HL-60 (cell line): ENCODE data around the gene PRADC1.
A peak's percentile ranks its signal among the peaks of the same experiment; 100 is the strongest.

Source experiments
- DNase-seq, 2 experiments: peaks; one replicate each; pipeline ENCODE4 v3.0.0-alpha.2; 2010 to 2020; ENCODE audit warnings: low read depth in 1 of 2, low spot score in 1 of 2
- H3K27ac ChIP-seq: fragments of 250-450 bp; sonication (Bioruptor Pico); replicated peaks from 2 replicates; pipeline ENCODE4 v1.5.1; 2020; ENCODE audit warnings: mild to moderate bottlenecking, moderate library complexity
- H3K27me3 ChIP-seq: fragments of 250-450 bp; sonication (Bioruptor Pico); 2 replicates; pipeline ENCODE4 v1.5.1; 2021; ENCODE audit warnings: mild to moderate bottlenecking, moderate library complexity; ENCODE audit not compliant: insufficient read depth, poor library complexity, severe bottlenecking
- H3K4me3 ChIP-seq: replicated peaks from 2 replicates; pipeline ENCODE4 v1.5.1; 2011; ENCODE audit warnings: mild to moderate bottlenecking, control low read depth, low read length; ENCODE audit not compliant: insufficient read depth
- CTCF ChIP-seq: IDR thresholded peaks from one replicate; pipeline ENCODE4 v1.5.1; 2011; ENCODE audit warnings: low read length, control low read depth, inconsistent platforms; ENCODE audit not compliant: insufficient read depth
- GABPA ChIP-seq: IDR thresholded peaks from 2 replicates; pipeline ENCODE4 v1.6.1; 2012; ENCODE audit warnings: low read depth
- POLR2AphosphoS5 ChIP-seq: IDR thresholded peaks from 2 replicates; pipeline ENCODE4 v1.6.1; 2012; ENCODE audit warnings: low read depth
- REST ChIP-seq: IDR thresholded peaks from 2 replicates; pipeline ENCODE4 v1.6.1; 2012; ENCODE audit warnings: low read depth; ENCODE audit not compliant: insufficient replicate concordance
- SPI1 ChIP-seq: IDR thresholded peaks from 2 replicates; pipeline ENCODE4 v1.6.1; 2012; ENCODE audit warnings: low read depth, mild to moderate bottlenecking, borderline replicate concordance

The PRADC1 gene

GRCh38 chr2:73250872-73251846 lies 18.1 kb upstream of the PRADC1 start:
- H3K4me3 ChIP-seq, result no peak overlapping the region
- TF ChIP-seq POLR2AphosphoS5 (0 out of 2 replicates have a peak, but pooled peaks have one; percentile 22), REST (no peak), CTCF (no peak)
- no peaks in the 10 kb centered on the region for H3K27me3 ChIP-seq
- no peak for DNase-seq
- no peak overlapping the region for H3K27ac ChIP-seq

GRCh38 chr2:73249636-73250035 lies 16.6 kb upstream of the PRADC1 start:
- Histone ChIP-seq H3K27me3 (no peaks in the 10 kb centered on the region), H3K27ac (no peak overlapping the region), H3K4me3 (no peak overlapping the region)
- TF ChIP-seq POLR2AphosphoS5 (no peak), GABPA (no peak), CTCF (no peak), SPI1 (no peak), REST (no peak)
- DNase-seq, result no peak

GRCh38 chr2:73246850-73247249 lies 13.8 kb upstream of the PRADC1 start:
- DNase-seq, result no peak
- TF ChIP-seq GABPA, result no peak
- no peak for TF ChIP-seq CTCF
- no peak for TF ChIP-seq SPI1
- TF ChIP-seq POLR2AphosphoS5, result no peak
- TF ChIP-seq REST, result no peak

More at GRCh38 chr2:73246850-73247249, 13.8 kb upstream of the PRADC1 start:
- no peak overlapping the region for H3K27ac ChIP-seq
- H3K4me3 ChIP-seq, result no peak overlapping the region
- no peaks in the 10 kb centered on the region for H3K27me3 ChIP-seq
